Prostate gland (tissue), 2 donors: ENCODE results near the gene ZNF677.

ENCODE experiments used
- CTCF ChIP-seq, 4 experiments: fragments of 200-600 bp in 2 of 4; fragments of 450-650 bp in 2 of 4; sonication (generic) in 2 of 4; IDR thresholded peaks; 1 replicate in 3 of 4; 2 replicates in 1 of 4; pipeline ENCODE4 v1.5.1; 2016 to 2019; ENCODE audit warnings: antibody characterized with exemption in 4 of 4, mild to moderate bottlenecking in 2 of 4, moderate library complexity in 2 of 4
- POLR2A ChIP-seq: fragments of 450-650 bp; IDR thresholded peaks from one replicate; pipeline ENCODE4 v1.6.1; 2016; ENCODE audit warnings: antibody characterized with exemption, mild to moderate bottlenecking

GRCh38 chr19:53212703-53213320, 41.9 kb downstream of the ZNF677 start:
- TF ChIP-seq CTCF (IDR thresholded peaks at IDR 0.05) (no peak), POLR2A (no peak)
